ENCODE results near the gene SLC16A1.
"Not testable (repeated sequence)": the region's sequence is repeated elsewhere in the genome, so short reads cannot be mapped to it uniquely, and the experiment has no call there.

The SLC16A1 gene

GRCh38 chr1:112888630-112889029, 67.4 kb downstream of the SLC16A1 start:
- no peak overlapping the region for H3K4me3 ChIP-seq (ENCODE audit: severe bottlenecking)
- DNase-seq (ENCODE audit: low spot score) (no peak), ATAC-seq (ENCODE audit: low read depth) (no peak)
- no peak for TF ChIP-seq CTCF (IDR thresholded peaks at IDR 0.05; ENCODE audit: poor library complexity, severe bottlenecking)
- no peaks in the 10 kb centered on the region for H3K4me1 ChIP-seq (ENCODE audit: insufficient read depth, poor library complexity, severe bottlenecking)
- H3K36me3 ChIP-seq (ENCODE audit: low read depth), result no peaks in the 10 kb centered on the region
- no peaks in the 10 kb centered on the region for H3K27me3 ChIP-seq (ENCODE audit: insufficient read depth, poor library complexity, severe bottlenecking)
- H3K27ac ChIP-seq (ENCODE audit: poor library complexity, severe bottlenecking), result no peak overlapping the region
- H3K9me3 ChIP-seq (ENCODE audit: severe bottlenecking), result peaks cover 8% of the 10 kb centered on the region

DNA sequence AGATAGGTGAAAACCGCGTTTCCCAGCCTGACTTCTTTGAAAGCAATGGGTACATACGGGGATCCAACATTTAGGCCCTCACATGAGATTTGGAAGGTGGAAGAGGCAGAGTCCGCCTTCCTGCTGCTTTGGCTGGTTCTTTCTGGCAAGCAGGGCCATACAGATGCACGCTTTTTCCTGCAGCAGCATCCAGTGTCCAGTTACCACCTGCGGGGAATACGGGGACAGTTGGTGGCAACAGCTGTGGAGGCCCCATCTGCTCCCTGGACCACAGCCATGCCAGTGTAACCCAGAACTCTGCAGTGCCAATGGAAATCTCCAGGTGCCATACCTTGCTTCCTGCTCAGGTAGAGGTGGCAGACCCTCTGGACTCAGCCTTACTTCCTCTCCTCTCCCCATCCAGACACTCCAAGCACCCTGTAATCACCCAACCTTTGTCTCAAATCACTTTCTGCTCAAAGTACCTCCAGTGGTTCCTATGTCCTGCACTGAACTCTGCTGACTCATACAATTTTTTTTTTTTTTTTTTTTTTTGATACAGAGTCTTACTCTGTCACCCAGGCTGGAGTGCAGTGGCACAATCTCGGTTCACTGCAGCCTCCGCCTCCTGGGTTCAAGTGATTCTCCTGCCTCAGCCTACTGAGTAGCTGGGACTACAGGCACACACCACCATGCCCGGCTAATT, 68.3 kb downstream of the SLC16A1 start:
- peaks cover 2% of the 10 kb centered on the region for H3K9me3 ChIP-seq (ENCODE audit: severe bottlenecking)
- no peaks in the 10 kb centered on the region for H3K27me3 ChIP-seq (ENCODE audit: insufficient read depth, poor library complexity, severe bottlenecking)
- TF ChIP-seq CTCF (IDR thresholded peaks at IDR 0.05; ENCODE audit: poor library complexity, severe bottlenecking), result no peak
- peak; percentile 35; the same call in 1 of the 3 replicates for ATAC-seq (ENCODE audit: low read depth)
- H3K36me3 ChIP-seq (ENCODE audit: low read depth), result no peaks in the 10 kb centered on the region
- DNase-seq (ENCODE audit: low spot score), result no peak
- no peaks in the 10 kb centered on the region for H3K4me1 ChIP-seq (ENCODE audit: insufficient read depth, poor library complexity, severe bottlenecking)
- H3K27ac ChIP-seq (ENCODE audit: poor library complexity, severe bottlenecking), result no peak overlapping the region
- H3K4me3 ChIP-seq (ENCODE audit: severe bottlenecking), result no peak overlapping the region

- not testable (repeated sequence) for ATAC-seq (ENCODE audit: low read depth); H3K27me3 ChIP-seq (ENCODE audit: insufficient read depth, poor library complexity, severe bottlenecking); H3K27ac ChIP-seq (ENCODE audit: poor library complexity, severe bottlenecking); H3K36me3 ChIP-seq (ENCODE audit: low read depth); H3K9me3 ChIP-seq (ENCODE audit: severe bottlenecking); DNase-seq (ENCODE audit: low spot score); H3K4me3 ChIP-seq (ENCODE audit: severe bottlenecking)
- peaks cover 12% of the 10 kb centered on the region for H3K4me1 ChIP-seq (ENCODE audit: insufficient read depth, poor library complexity, severe bottlenecking)
Measured at GRCh38 chr1:112884996-112885395, 71.0 kb downstream of the SLC16A1 start.

DNA sequence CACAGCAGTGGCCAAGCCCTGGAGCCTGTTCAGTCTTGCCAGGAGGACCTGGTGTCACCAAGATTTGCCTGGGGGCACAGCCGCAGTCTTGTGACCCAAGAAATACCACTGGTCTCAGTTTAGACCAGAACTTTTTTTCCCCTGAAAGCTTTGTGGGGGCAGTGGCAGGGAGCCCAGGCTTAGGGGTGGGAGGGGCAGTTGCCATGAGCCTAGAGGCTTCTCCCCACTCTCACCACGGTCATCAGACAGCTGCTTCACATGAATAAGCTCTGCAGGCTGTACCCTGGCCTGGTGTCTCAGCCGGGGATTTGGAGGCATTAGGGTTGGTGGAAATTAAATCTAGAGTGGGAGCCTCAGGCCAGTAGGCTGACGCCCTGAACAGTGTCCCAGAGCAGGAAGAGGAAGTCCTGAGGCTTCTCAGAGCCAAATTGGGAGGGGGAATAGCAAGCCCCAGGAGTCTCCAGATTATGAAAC, 73.7 kb downstream of the SLC16A1 start:
- no peak for TF ChIP-seq CTCF (IDR thresholded peaks at IDR 0.05; ENCODE audit: poor library complexity, severe bottlenecking)
- no peaks in the 10 kb centered on the region for H3K9me3 ChIP-seq (ENCODE audit: severe bottlenecking)
- no peak overlapping the region for H3K4me3 ChIP-seq (ENCODE audit: severe bottlenecking)
- DNase-seq (ENCODE audit: low spot score), result no peak
- peak overlapping the region; percentile 27 for H3K27ac ChIP-seq (ENCODE audit: poor library complexity, severe bottlenecking)
- peaks cover 12% of the 10 kb centered on the region for H3K4me1 ChIP-seq (ENCODE audit: insufficient read depth, poor library complexity, severe bottlenecking)
- no peak for ATAC-seq (ENCODE audit: low read depth)
- no peaks in the 10 kb centered on the region for H3K27me3 ChIP-seq (ENCODE audit: insufficient read depth, poor library complexity, severe bottlenecking)
- no peaks in the 10 kb centered on the region for H3K36me3 ChIP-seq (ENCODE audit: low read depth)

DNA sequence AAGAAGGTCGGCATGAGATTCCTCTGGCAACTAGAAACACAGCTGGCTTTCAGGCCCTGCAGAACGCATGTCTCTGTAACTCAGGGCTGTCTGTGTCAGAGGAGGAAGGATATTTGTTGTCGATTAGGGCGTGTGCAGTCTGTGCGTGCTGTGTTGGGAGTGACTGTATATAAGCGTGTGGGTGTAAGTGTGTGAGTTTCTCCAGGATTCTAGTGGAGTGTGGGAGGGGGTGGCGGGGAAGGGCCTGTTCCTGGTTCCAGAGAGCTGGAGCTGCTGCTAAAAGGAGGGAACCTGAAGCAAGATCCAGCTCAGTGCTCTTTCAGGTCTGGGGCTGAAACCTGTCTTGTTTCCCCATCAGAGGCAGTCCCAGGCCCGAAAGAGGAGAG, 74.3 kb downstream of the SLC16A1 start:
- no peaks in the 10 kb centered on the region for H3K27me3 ChIP-seq (ENCODE audit: insufficient read depth, poor library complexity, severe bottlenecking)
- no peak for TF ChIP-seq CTCF (IDR thresholded peaks at IDR 0.05; ENCODE audit: poor library complexity, severe bottlenecking)
- ATAC-seq (ENCODE audit: low read depth) (peak; percentile 48; the same call in 2 of the 3 replicates), DNase-seq (ENCODE audit: low spot score) (no peak)
- no peak overlapping the region for H3K4me3 ChIP-seq (ENCODE audit: severe bottlenecking)
- no peaks in the 10 kb centered on the region for H3K36me3 ChIP-seq (ENCODE audit: low read depth)
- no peaks in the 10 kb centered on the region for H3K9me3 ChIP-seq (ENCODE audit: severe bottlenecking)
- H3K27ac ChIP-seq (ENCODE audit: poor library complexity, severe bottlenecking), result peak overlapping the region; percentile 27
- peaks cover 12% of the 10 kb centered on the region for H3K4me1 ChIP-seq (ENCODE audit: insufficient read depth, poor library complexity, severe bottlenecking)
